ENCODE measurements around the gene PLET1. TPM values are rescaled to one million over a fixed set of nuclear protein-coding genes. Genes with fewer than 3 reads are reported as not detected.

PLET1 gene
- total RNA-seq, 4 donors from 2014 or later = not detected

DNA sequence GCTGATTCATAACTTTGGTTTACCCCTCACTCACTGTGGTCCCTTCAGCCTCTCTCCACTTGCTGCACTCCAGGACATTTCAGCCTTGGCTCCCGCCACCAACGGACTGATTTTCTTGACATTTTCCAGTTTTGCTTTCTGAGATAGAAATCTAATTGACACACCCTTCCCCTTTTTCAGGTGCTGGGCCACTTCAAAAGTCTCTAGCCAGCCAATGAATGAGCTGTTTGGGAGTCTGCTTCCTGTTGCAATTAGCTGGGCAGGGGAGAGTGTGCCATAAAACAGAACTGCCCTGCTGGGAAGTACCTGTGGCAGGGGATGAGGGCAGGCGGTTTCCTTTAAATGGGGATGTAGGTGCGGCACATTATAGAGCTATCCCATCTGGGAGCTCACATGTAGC lies 21.1 kb upstream of the PLET1 start:
- TF ChIP-seq, protein P1, sequence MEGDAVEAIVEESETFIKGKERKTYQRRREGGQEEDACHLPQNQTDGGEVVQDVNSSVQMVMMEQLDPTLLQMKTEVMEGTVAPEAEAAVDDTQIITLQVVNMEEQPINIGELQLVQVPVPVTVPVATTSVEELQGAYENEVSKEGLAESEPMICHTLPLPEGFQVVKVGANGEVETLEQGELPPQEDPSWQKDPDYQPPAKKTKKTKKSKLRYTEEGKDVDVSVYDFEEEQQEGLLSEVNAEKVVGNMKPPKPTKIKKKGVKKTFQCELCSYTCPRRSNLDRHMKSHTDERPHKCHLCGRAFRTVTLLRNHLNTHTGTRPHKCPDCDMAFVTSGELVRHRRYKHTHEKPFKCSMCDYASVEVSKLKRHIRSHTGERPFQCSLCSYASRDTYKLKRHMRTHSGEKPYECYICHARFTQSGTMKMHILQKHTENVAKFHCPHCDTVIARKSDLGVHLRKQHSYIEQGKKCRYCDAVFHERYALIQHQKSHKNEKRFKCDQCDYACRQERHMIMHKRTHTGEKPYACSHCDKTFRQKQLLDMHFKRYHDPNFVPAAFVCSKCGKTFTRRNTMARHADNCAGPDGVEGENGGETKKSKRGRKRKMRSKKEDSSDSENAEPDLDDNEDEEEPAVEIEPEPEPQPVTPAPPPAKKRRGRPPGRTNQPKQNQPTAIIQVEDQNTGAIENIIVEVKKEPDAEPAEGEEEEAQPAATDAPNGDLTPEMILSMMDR (IDR thresholded peaks at IDR 0.05; ENCODE audit: low read depth) = no peak

DNA sequence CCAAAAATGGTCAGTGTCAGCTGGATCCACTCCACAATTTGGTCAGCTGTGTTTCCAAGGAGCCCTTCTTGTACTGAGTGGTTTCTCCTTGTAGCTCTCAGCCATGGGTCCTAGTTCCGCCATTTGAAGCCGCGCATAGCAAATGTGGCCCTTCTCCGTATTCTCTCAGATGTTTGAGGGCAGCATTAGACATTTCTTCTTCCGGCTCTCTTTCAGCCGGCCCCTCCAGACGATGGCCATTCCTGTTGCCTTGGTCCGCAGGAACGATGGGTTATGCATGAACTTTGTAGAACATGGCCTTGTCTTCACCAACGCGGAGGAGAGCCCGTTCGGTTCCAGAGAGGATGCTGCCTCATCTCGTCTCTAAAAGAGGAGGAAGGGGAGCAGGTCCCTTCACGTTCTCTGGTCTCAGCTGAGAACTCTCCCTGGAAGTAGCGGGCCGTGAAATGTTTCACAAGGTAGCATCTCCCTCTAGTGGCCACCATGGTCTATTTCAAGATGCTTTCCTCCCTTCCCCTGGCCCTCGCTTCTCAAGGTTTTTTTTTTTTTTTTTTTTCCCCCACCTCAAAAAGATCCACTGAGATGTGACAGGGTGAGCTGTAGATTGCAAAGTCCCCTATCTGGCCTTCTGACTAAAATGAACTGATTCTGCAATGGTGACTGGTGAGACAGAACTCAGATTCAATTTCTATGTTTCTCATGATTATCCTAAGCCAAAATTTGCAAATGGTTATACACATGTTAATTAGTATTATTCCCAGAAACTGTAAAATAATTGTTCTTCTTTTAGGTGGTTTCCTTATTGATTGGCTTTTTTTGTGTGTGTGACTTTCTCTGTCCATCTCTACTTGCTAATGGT lies 19.8 kb upstream of the PLET1 start:
- TF ChIP-seq, protein P1 (IDR thresholded peaks at IDR 0.05; ENCODE audit: low read depth) = no peak

DNA sequence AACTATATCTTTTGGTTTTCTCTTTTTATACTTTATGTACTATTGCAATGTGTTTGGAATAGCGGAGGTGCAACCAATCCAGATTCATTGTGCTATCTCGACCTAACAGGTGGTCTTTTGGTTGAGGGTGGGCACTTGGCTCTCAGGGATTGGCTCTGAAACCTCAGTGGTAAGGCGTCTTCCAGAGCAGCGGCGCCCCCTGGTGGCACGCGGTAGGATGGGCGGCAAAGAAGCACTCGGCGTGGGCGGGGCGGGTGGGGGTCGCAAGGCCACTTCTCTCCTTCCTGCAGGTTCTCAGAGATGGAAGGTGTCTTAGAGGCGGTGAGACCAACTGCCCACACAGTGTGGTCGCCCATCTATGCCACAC lies 19.2 kb upstream of the PLET1 start:
- TF ChIP-seq, protein P1 (IDR thresholded peaks at IDR 0.05; ENCODE audit: low read depth) = no peak

DNA sequence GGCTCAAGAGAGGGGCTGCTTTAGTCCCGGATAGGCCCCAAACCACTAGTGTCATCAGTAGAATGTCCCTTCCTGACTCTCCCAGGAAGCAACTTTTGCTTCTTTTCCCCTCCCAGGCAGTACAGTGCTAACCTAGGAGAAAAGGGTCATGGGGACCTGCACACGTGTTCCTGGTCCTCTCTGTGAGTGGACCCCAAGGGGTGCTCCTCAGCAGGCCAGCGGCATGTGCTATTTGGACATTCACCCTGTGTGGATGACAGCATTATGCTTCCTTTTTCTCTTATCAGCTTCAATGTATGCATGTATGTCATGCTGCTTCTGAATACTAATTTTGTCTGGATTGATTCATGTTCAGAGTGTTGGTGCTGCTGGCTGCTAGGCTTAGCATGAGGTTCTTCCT lies 18.1 kb upstream of the PLET1 start:
- TF ChIP-seq, protein P1 (IDR thresholded peaks at IDR 0.05; ENCODE audit: low read depth) = no peak

DNA sequence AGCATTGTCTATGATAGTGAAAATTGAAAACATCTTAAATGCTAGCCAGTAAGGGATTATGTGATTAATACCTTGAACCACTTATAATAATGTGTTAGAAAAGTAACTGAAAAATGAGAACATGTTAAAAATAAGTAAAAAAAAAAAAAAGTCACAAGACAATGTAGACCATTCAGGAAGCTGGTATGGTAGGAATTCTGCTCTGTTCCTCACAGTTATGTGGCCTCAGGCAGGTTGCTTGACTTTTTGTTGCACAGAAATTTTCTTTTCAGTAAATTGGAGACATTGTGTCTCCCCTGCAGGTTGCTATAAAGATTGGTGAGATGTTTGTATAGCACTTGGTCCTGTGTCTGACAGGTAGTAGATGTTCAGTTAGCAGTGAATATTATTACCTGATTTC lies 17.3 kb upstream of the PLET1 start:
- TF ChIP-seq, protein P1 (IDR thresholded peaks at IDR 0.05; ENCODE audit: low read depth) = no peak

DNA sequence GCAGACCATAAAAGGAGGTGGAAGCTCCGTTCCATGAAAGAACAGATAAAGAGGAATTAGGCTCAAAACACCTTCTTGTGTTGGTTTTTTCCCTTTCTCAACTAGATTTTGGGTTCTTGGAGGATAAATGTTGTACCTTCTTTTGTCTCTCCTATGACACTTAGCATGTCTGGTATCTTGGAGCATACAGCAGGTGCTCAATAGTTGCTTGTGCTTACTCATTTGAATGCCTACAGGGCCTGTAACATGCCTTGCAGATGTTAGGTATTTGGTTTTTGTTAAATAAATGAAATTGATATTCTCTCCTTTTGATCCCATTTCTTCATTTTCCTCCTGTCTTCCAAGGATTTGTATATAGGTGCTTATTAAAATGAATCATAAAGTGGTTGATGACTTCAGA lies 16.4 kb upstream of the PLET1 start:
- TF ChIP-seq, protein P1 (IDR thresholded peaks at IDR 0.05; ENCODE audit: low read depth) = no peak

DNA sequence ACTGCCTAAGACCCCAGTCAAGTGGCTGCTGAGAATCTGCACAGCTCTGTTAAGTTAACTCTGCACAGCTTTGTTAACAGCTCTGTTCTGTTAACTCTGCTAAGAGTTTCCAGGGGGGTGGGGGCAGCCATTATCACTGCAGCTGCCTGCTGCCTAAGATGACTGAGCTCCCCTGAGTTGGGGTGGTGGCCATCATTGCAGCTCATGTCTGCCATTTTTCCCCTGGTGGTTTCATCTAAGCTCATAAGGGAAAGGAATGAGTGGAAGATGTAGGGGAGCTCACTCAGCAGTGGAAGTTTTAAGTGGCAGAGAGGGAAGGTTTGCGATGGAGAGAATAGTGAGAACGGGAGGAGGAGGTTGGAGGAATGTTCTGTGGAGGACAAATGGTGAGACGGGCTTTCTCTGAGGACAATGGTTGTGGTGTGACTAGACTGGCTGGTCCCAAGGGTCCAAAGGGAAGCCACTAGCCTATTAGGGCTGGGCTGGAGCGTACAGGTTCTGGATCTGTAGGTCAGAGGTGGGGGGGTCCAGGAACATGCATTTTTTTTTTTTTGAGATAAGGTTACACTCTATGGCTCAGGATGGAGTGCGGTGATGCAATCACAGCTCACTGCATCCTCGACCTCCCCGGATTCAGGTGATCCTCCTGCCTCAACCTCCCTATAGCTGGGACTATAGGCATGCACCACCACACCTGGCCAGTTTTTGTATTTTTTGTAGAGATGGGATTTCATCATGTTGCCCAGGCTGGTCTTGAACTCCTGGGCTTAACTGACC lies 13.5 kb upstream of the PLET1 start:
- TF ChIP-seq, protein P1 (IDR thresholded peaks at IDR 0.05; ENCODE audit: low read depth) = no peak

Measured in subcutaneous adipose tissue (tissue), 4 donors.